ENCODE data around the gene RIOK1. TPM values are rescaled to one million over a fixed set of nuclear protein-coding genes. Genes with fewer than 3 reads are reported as not detected.

RIOK1 gene
- total and polyA plus RNA-seq, 2 of the 8 experiments (the other 6 are each of a cell fraction or from before 2014, with no cell fraction given): 11.8 to 26.9 TPM

DNA sequence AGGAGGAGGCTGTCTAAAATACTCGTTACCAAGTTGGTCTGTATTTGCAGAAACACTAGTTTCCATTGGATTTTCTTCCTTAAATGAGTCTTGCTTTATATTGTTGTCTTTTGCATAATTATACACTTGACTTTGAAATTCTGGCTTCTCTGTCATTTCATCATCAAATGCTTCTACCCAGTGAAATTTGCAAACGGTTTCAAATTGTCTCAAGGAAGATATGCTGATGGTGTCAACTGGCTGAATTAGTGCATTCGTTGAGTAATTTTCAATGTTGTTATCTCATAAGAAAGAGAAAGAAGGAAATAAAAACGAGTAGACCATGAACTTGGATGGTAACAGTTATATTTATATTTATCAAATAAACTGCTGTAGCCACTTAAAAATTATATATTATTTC is 10.9 kb upstream of the RIOK1 start:
- no peak overlapping the region for H2BK15ac ChIP-seq (ENCODE audit: low read length)
- H3K79me1 ChIP-seq (ENCODE audit: low read depth, low read length): no peaks in the 10 kb centered on the region
- H4K91ac ChIP-seq (replicated peaks; ENCODE audit: insufficient read length, low read length): no peak overlapping the region
- no peaks in the 10 kb centered on the region for H3K9me3 ChIP-seq (ENCODE audit: insufficient read depth in 2 of 2, low read depth in 1 of 2, low read length in 1 of 2)
- H2BK5ac ChIP-seq (ENCODE audit: low read depth, low read length): no peak overlapping the region
- H3K56ac ChIP-seq (replicated peaks; ENCODE audit: insufficient read length, low read depth, low read length): no peak overlapping the region
- H2AFZ ChIP-seq (ENCODE audit: low read length): no peak overlapping the region
- H3K36me3 ChIP-seq (ENCODE audit: control insufficient read depth in 2 of 4, insufficient read depth in 4 of 4, low read length in 3 of 4): no peaks in the 10 kb centered on the region
- H3K79me2 ChIP-seq (ENCODE audit: control insufficient read depth in 1 of 2, insufficient read depth in 2 of 2, low read length in 2 of 2): no peaks in the 10 kb centered on the region
- H3K14ac ChIP-seq (ENCODE audit: insufficient read length): no peak overlapping the region
- no peak overlapping the region for H2BK20ac ChIP-seq (ENCODE audit: low read length)
- no peak overlapping the region for H3K9ac ChIP-seq (replicated peaks in 1 of 4; ENCODE audit: extremely low read depth in 1 of 4, low read depth in 3 of 4, low read length in 3 of 4)
- no peak overlapping the region for H3K27ac ChIP-seq (ENCODE audit: low read depth, low read length)
- H4K5ac ChIP-seq (ENCODE audit: insufficient read length, low read depth, low read length): no peak overlapping the region
- WGBS, 2 experiments (ENCODE audit: extremely low coverage in 1 of 2, insufficient coverage in 1 of 2, insufficient read length in 1 of 2, insufficient replicate concordance in 2 of 2, low coverage in 1 of 2, low lambda C conversion rate in 2 of 2, missing lambda C conversion rate in 1 of 2): 73% methylated on average over 4 of the region's 4 CpGs; no CpG with 5 or more reads in 1 of the 2 experiments
- H3K4me3 ChIP-seq (ENCODE audit: extremely low read depth in 1 of 4, insufficient read depth in 2 of 4, low read depth in 3 of 4, low read length in 4 of 4): no peak overlapping the region
- H3K27me3 ChIP-seq (replicated peaks in 1 of 4; ENCODE audit: control insufficient read depth in 3 of 4, extremely low read depth in 1 of 4, insufficient read depth in 3 of 4, low read length in 3 of 4): no peaks in the 10 kb centered on the region
- DNase-seq (ENCODE audit: low read depth in 1 of 2, low spot score in 2 of 2) (no peak), FAIRE-seq (no peak)
- no peak overlapping the region for H4K8ac ChIP-seq (ENCODE audit: extremely low read depth, insufficient read depth, low read length)
- H3K4me2 ChIP-seq (ENCODE audit: insufficient read depth in 1 of 2, low read depth in 2 of 2, low read length in 2 of 2): no peak overlapping the region
- H3K4ac ChIP-seq (replicated peaks; ENCODE audit: insufficient read length, low read depth, low read length): no peak overlapping the region
- ChIA-PET POLR2A (ENCODE audit: partially characterized antibody) (no interaction called here), CTCF (ENCODE audit: partially characterized antibody) (no interaction called here)
- no peak for TF ChIP-seq KDM4A (IDR thresholded peaks at IDR 0.05; ENCODE audit: low read depth, low read length, severe bottlenecking)
- H2BK120ac ChIP-seq (replicated peaks; ENCODE audit: low read depth, low read length): no peak overlapping the region
- no peaks in the 10 kb centered on the region for H3K4me1 ChIP-seq (replicated peaks in 1 of 4; ENCODE audit: control insufficient read depth in 3 of 4, insufficient read depth in 4 of 4, low read length in 3 of 4)
- H3K23me2 ChIP-seq (ENCODE audit: low read depth, low read length): no peaks in the 10 kb centered on the region
- H2AK5ac ChIP-seq (ENCODE audit: low read depth, low read length): no peak overlapping the region
- H3K18ac ChIP-seq (ENCODE audit: extremely low read depth, low read length): no peak overlapping the region
- no peak overlapping the region for H3K23ac ChIP-seq (ENCODE audit: insufficient read length)
- no peaks in the 10 kb centered on the region for H4K20me1 ChIP-seq (replicated peaks in 1 of 2; ENCODE audit: control insufficient read depth in 1 of 2, insufficient read depth in 2 of 2, low read length in 2 of 2)
- no peak overlapping the region for H2BK12ac ChIP-seq (ENCODE audit: low read depth, low read length)

Data from H1 (cell line).